GM21825 (cell line): ENCODE results near the gene BCAR1.
"Not testable (repeated sequence)": the region's sequence is repeated elsewhere in the genome, so short reads cannot be mapped to it uniquely, and the experiment has no call there.

Experiments used
- ATAC-seq: cut with Tn5 transposase; IDR thresholded peaks from one replicate; pipeline ENCODE4 v1.9.1; 2021; ENCODE audit warnings: mild to moderate bottlenecking, moderate library complexity; ENCODE audit not compliant: unreplicated experiment

The BCAR1 gene

DNA sequence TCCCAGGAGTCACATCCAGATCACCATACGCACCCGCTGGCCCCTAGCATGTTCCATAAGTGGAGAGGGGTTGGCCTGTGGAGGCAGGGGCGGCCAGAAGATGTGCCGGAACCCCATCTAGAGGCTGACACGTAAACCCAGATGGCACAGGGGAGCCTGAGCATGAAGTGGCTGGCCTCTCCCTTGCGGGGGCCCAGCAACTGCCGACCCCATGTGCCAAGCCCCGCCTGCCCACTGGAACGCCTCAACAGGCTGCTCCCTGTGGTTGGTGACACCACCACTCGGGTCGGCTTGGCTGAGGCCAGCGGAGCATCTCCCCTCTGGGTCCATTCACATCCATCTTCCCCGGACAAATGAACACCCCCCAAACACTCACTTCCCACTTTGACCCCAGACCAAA, 9.5 kb downstream of the BCAR1 start:
- no peak for ATAC-seq

DNA sequence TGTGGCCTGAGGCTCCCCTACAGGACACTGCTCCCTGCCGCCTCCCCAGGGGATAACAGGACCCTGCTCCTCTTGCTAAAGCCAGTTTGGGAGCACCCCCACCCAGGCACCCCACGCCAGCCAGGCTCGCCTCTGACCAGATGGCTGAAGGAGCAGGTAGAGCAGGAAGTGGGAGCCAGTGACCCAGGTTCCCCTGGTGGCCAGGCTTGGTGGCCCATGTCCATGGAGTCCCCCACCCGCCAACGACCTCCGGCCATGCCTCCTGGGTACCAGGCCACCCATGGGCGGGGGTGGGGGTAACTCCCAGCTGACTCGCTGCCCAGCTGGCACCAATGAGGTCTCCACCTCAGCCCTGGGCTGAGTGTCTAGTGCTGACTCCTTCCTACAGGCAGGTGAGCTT, 10.0 kb downstream of the BCAR1 start:
- no peak for ATAC-seq

DNA sequence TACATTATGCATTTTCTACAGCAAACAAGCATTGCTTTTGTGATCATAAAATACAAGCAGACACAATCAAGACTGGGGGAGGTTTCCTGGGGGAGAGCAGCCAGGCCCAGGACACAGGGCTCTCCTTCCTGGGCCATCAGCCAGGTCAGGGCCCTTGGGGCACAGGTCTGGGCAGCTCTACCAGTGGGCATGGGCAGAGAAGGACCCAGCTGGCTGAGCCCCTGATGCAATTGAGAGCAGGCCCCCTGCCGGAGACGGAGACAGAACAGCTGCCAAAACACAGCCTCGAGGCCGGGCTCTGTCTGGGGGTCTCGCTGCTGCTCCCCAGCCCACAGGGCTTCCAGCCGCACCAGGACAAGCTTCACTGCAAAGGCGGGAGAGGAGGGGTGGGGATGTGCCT, 10.8 kb downstream of the BCAR1 start:
- ATAC-seq: not testable (repeated sequence)

DNA sequence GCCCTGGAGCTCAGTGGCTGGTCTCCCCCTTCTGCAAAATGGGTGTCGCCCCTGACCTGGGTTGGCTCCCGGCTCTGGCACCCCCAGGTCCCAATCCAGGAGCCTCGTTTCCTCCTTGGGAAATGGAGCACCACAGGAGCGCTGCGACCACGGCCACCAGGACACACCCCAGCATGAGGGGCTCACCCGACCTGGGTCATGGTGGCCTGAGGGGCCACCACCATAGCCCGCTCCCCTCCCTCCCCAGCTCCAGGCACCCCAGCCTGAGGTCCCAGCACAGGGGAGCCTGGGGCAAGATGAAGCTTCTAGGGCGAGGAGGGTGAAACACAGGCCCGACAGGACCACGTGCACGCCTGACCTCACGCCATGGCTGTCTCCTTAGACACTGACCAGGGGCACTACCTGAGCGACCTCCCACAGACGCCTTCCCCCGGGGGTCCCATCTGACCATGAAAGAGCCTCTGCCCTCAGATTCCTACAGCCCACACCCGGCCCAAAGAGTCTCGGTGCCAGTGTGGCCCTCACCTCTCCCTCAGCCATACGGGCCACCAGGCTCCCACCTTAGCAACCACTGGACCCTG, 11.8 kb downstream of the BCAR1 start:
- ATAC-seq: no peak

DNA sequence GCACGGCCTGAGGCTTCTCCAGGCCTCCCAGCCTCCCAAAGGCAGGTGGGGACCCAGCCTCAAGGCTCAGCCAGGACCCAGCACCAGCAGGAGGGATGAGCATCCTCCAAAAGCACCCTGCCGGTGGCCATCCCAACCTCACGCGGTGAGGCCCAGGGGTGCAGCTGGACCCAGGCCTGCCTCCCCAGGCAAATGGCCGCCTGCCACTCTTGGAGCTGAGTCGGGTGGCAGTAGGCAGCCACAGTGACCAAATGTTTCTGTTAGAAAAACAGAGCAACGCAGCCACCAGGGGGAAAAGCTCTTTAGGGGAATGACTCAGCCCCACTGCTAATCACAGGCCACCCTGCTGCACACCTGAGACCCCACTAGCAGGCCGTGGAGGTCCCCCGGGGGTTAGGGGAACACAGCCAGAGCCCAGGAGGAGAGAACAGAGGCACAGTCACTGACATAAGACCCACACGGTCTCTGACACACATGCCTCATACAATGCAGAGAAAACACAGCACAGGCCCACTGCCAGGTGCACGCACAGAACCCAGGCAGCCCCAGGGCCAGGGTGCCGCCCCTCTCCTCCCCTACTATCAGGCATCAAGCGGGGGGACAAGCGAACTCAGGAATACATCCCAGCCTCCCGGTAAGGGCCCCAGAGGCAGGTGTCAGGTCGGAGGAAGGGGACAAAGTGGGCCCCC, 12.4 kb downstream of the BCAR1 start:
- no peak for ATAC-seq

DNA sequence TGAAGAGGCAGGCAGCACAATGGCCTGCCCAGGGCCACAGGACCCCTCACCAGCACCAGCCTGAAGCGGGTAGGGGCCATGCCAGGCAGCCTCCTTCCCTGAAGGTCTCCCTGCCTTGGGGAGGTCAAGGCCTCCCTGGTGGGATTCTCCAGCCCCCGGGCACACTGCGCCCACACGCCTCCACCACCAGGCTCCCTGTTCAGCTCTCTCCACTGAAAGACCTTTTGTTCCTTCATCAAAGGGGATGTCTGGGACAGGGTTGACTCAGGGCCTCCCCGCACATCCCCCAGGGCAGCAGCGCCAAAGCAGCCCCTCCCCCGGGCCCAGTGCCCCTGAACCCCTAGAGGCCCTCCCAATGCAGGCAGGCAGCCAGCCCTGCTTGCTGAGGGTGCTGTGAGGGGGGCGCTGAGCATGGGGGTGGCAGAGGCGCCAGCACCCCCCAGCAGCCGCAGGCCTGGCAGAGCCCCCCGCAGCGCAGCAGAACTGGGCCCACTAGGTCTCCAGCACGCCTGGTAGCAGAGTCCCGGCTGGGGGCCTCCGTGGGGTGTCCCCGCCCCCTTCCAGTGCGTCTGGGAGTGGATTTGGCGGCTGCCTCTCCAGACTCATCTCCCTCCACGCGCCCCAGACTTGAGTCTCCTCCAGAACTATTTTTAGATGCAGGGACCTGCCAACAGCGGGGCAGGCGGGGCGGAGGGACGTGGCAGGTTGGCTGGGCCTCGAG, 13.1 kb downstream of the BCAR1 start:
- ATAC-seq: no peak

DNA sequence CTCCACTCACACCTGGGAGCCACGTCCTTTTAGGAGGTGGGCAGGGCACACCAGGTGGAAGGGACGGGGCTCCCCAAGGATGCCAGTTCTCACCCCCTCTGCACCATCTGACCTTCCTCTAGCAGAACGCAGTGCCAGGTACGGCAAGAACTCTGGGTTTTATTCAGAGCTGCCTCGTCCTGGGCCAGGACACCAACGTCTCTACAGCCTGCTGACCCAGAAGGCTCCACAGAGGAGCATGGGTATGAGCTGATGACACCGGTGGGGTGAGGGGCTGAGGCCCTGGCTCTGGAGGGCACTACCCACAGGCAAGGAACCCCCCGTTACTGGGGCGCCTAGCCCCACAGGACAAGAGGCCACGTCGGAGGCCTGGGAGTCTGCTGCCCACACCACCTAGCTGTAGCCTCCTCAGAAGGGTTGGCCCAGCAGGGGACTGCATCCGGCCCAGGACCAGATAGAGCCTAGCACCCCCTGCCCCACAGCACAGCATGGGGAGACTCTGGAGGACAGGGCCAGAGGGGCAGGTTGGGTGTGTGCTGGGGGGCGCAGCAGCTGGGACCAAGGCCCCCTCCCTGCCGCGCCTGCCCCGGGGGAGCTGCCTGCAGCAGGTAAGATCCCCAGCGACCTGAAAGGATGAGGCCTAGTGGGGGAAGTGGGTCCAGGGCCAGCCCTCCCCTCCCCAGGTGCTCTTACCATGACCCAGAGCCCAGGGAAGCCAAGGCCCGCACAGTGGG, 13.9 kb downstream of the BCAR1 start:
- no peak for ATAC-seq

DNA sequence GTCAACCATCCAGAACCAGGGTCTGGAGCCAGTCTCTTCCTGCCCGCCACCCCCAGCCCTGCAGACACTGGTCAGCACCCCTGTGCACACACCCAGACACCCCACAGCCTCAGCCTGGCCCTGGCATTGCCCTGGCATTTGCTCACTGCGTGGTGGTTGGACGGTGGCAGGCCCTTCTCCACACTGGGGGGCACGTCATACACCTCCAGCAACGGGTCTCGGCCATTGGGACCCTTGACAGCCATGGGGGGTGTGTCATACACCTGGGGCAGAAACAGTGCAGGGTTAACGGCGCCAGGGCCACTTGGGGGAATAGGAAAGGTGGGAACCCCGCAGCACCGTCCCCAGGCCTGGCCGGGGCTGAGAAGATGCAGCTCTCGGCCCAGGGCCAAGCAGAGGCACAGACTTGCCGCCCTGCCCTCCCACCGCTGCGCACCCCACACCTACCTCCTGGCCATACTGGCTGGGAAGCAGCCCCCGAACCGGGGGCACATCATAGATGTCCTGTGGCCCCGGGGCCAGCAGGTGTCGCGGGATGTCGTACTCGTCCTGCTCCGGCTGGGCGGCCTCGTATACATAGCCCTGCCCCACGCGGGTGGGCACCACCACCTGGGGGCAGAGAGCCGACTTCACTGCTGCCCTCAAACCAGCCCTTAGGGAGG, 14.6 kb downstream of the BCAR1 start:
- ATAC-seq: no peak

DNA sequence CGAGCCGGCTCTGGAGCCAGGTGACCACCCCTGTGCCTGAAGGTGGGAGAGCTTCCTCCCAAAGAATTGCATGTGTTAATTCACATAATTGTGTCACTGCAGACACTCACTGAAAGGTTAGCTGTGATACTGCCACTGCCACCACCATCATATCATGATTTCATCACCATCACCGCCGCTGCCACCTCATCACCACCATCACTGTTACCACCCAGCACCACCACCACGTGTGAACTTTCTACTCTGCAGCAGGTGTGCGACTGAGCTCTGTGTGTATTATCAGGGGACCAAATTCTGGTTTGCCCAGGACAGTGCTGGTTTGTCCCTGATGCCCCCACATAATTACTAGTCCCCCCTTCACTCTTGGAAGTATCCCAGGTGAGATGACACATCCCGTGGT, 15.2 kb downstream of the BCAR1 start:
- ATAC-seq: no peak

DNA sequence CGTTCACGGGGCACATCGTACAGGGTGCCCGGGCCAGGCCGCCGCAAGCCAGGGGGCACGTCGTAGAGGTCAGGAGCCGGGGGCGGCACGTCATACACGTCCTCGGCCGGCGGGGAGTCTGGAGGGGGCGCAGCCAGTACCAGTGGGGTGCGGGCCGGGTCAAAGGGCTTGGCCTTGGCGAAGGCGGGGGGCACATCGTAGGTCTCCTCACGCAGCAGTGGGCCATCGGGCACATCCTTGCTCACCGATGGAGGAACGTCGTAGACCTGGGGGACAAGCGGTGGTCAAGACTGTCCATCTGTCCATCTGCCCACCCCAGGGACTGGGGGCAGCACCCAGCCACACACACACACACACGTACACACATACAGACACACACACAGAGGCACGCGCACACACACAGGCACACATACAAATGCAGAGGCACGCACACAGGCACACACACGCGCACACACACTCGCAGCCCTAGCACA, 15.7 kb downstream of the BCAR1 start:
- no peak for ATAC-seq

DNA sequence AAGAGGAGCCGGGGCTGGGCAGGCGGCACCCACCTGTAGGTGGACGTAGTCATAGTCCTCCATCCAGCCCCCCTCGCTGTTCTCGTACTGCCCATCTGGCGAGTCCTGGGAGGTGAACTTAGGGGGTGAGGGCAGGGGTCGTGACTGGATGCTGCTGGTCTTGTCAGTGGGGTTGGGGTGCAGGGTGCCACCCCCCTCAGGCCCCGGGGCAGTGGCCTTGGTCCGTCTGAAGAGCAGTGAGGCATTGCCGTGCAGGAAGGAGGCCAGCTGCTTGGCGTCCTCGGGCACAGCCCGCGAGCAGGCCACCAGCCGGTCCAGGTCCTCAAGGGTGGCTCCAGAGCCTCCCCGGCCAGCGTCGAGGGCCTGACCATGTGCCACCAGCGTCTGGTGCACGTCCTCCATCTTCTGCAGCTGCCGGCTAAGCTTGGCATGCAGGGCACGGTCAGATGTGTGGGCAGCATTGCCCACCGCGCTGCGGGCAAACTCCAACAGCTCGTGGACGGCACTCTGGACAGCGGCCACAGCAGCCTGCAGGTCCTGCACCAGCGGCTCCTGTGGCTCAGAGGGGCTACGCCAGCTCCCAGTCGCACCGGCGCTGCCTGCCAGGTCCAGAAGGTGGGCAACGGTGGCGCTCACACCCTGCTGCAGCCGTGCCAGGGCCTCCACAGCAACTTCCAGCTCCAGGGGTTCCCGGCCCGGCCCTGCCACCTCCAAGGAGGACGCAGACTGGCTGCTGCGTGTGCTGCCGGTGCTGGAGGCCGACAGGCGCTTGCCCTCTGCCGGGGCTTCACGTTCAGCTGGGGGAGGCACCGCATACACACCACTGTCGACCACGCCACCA, 16.3 kb downstream of the BCAR1 start:
- ATAC-seq: no peak

DNA sequence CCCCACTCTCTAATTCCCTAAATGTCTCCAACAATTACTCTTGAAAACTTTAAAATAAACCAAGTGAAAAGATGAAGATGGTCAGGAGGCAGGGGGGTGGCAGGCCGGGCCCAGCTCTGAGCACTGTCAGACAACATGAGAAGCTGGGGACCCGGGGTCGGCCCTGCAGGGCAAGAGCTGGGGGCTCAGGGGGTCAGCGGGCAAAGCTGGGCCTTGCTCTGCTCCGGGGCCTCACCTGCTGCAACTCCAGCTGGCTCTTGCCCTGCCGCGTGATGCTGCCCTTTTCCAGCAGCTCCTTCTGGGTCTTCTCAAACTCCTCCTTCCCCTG, 17.8 kb downstream of the BCAR1 start:
- ATAC-seq: no peak

DNA sequence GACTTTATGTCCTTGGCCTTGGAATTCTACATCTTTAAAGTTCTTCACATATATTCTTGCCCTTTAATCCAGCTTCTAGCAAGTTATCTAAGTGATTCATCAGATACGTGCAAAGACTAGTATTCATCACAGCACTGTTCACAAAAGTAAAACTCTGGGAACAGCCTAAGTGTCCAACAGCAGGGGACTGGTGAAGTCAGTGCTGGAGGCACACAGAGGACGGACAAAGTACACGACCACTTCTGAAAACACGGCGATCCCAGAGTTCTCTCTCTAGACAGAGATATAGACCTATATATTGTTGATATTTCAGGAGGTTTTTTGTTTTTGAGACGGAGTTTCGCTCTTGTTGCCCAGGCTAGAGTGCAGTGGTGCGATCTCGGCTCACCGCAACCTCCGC, 19.9 kb downstream of the BCAR1 start:
- ATAC-seq: no peak

DNA sequence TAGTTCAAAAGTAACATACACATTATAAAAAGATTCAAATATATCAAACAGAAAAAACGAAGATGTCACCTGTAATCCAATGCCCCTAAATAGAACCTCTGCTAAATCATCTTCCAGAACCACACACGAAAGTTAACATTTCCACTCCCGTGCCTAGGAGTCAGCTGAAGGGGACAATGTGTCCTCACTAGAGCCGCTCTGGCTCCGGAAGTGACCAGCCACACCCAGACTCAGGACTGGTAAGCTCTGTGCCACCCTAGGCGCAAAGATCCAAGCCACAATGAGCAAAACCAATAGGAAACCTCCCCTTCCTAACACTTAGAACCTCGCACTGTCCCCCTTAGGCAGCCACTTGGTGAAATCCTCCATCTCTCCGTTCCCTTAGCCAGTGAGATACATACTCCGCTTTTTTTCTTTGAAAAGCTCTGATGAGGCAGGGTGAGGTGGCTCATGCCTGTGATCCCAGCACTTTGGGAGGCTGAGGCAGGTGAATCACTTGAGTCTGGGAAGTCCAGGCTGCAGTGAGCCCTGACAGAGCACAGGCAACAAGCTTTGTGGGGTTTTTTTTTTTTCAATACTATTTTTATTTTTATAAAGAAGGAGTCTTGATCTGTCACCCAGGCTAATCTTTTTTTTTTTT, 20.8 kb downstream of the BCAR1 start:
- no peak for ATAC-seq

DNA sequence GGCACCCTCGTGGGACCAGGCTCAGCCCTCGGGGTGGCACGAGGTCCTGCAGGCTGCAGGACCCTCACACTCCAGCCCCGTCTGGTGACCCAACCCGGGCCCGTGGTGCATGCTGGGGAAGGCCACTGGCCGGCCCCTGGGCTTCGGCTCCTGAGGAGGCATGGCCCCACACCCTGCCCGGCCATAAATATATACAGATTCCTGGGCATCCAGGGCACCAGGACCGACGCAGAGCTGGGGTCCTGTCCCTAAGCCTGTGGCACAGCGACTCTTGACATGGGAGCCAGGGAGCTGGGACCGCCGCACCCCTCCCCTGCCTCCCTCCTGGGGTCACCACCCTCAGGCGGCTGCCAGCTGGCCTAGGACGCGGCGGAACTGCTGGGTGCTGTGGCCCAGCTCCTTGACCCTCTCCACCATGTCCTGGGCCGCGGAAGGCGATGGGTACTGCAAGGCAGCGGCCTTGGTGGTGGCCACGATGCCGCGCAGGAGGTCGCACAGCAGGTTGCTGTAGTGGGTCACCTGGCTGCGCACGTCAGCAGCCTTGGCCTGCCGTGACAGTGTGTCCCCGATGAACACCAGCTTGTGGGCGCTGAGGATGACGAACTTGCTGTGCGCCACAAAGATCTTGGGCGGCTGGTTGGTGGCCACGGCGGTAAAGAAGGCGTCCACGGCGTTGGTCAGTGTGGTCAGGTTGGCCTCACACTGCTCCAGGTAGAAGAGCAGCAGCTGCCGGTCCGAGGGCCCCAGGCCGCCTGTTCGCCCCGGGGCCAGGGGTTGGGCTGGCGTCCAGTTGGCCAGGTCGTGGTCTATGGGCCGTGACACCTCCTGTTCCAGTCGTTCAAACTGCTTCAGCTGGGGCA, 22.0 kb downstream of the BCAR1 start:
- ATAC-seq: no peak

DNA sequence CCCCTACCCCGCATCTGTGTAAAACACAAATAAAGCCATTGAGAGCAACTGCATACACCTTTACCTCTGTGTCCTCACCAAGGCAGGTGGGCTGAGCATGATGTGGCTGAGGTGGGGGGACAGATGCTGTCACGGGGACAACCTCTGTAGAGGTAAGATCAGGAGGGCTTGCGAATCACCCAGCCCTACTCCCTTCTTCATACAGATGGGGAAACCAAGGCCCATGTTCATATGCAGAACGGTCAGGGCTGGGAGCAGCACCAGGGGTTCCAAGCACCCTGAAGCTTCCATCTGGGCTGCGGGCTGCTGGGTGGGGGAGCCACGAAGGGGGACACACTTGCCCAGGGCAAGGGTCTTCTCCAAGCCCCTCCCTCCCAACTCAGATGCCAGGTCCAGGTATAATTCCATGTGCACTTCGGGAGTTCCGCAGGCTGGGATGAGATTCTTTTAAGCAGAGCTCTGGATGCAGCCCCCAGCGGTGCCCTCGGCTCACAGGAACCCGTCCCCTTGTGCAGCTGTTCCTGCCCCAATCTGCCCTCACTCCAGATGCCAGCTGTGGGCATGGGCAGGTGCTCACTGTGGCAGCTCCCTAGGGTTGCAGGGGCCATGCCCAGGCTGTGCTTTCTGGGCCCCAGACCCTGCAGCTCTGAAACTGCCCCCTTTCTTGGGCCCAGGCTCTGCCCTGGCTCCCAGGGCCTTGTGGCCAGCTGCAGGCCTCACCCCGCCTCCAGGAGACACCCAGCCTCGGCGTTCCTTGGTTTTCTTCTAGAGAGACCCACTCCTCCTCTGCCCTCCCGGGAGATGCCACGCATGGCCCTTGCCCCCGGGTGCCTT, 23.1 kb downstream of the BCAR1 start:
- ATAC-seq: no peak

DNA sequence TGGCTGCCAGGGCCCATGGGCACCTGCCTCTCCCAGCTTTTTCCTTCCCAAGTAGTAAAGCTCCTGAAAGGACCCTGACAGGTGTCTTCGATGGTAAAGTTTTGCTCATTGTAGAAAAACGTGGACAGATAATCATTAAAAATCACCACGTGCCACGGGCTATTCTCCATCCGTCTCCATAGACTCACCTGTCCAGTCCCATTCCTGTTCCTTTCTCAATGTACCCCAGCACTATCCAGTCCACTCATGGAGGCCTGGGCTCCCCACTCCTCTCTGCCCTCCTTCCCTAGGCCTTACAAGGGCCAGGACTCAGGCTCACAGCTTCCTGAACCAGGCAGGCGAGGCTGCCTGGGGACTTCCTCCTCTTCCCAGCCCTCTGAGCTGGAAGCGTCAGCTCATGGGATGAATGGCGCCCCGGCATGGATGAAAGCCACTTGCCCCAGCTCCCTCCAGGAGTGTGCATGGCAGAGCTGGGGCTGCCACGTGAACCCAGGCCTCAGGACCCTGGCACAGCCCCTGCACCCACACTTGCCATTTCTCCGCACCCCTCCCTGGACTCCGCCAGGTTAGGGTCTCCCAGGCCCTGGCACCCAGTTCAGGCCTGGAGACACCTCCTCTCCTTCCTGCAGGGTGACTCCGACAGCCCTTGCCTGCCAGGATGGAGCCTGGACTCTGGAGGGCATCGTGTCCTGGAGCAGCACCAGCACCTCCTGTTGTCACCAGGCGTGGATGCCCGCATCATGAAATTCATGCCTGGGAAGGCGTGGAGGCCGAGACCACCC, 23.9 kb downstream of the BCAR1 start:
- no peak for ATAC-seq
